ENCODE data around the gene ARHGAP31.
A peak's percentile ranks its signal among the peaks of the same experiment; 100 is the strongest.
"Not testable (repeated sequence)": the region's sequence is repeated elsewhere in the genome, so short reads cannot be mapped to it uniquely, and the experiment has no call there.

Gene ARHGAP31

GRCh38 chr3:119368298-119368697, 74.1 kb downstream of the ARHGAP31 start:
- DNase-seq (ENCODE audit: extremely low spot score, insufficient read length, low read depth) (no peak), FAIRE-seq (no peak)

- FAIRE-seq; DNase-seq (ENCODE audit: extremely low spot score, insufficient read length, low read depth): not testable (repeated sequence)
Measured at GRCh38 chr3:119371786-119372185, 77.6 kb downstream of the ARHGAP31 start.

GRCh38 chr3:119375106-119375505, 80.9 kb downstream of the ARHGAP31 start:
- DNase-seq (ENCODE audit: extremely low spot score, insufficient read length, low read depth) (no peak), FAIRE-seq (no peak)

- FAIRE-seq = no peak
Measured at GRCh38 chr3:119375510-119375909, 81.3 kb downstream of the ARHGAP31 start.

GRCh38 chr3:119376758-119377157, 82.6 kb downstream of the ARHGAP31 start:
- no peak for FAIRE-seq
- DNase-seq (ENCODE audit: extremely low spot score, insufficient read length, low read depth) = no peak

More at GRCh38 chr3:119375510-119375909, 81.3 kb downstream of the ARHGAP31 start:
- DNase-seq (ENCODE audit: extremely low spot score, insufficient read length, low read depth) = no peak

GRCh38 chr3:119378259-119378803, 84.1 kb downstream of the ARHGAP31 start:
- DNase-seq (ENCODE audit: extremely low spot score, insufficient read length, low read depth) (no peak), FAIRE-seq (no peak)

- DNase-seq (ENCODE audit: extremely low spot score, insufficient read length, low read depth) = no peak
- FAIRE-seq = no peak
Measured at GRCh38 chr3:119380697-119381096, 86.5 kb downstream of the ARHGAP31 start.

GRCh38 chr3:119382134-119382533, 88.0 kb downstream of the ARHGAP31 start:
- no peak for FAIRE-seq
- no peak for DNase-seq (ENCODE audit: extremely low spot score, insufficient read length, low read depth)

- no peak for FAIRE-seq
- no peak for DNase-seq (ENCODE audit: extremely low spot score, insufficient read length, low read depth)
Measured at GRCh38 chr3:119388577-119388976, 94.4 kb downstream of the ARHGAP31 start.

- DNase-seq (ENCODE audit: extremely low spot score, insufficient read length, low read depth) (no peak), FAIRE-seq (peak; percentile 80)
Measured at GRCh38 chr3:119395923-119396358, 101.8 kb downstream of the ARHGAP31 start.

GRCh38 chr3:119396870-119397269, 102.7 kb downstream of the ARHGAP31 start:
- no peak for FAIRE-seq
- no peak for DNase-seq (ENCODE audit: extremely low spot score, insufficient read length, low read depth)

- DNase-seq (ENCODE audit: extremely low spot score, insufficient read length, low read depth) = no peak
- no peak for FAIRE-seq
Measured at GRCh38 chr3:119400466-119400865, 106.3 kb downstream of the ARHGAP31 start.

- FAIRE-seq = peak; percentile 70
Measured at GRCh38 chr3:119401069-119401468, 106.9 kb downstream of the ARHGAP31 start.

GRCh38 chr3:119401503-119402440, 107.6 kb downstream of the ARHGAP31 start:
- no peak for DNase-seq (ENCODE audit: extremely low spot score, insufficient read length, low read depth)

More at GRCh38 chr3:119401069-119401468, 106.9 kb downstream of the ARHGAP31 start:
- DNase-seq (ENCODE audit: extremely low spot score, insufficient read length, low read depth) = no peak

GRCh38 chr3:119402791-119403190, 108.6 kb downstream of the ARHGAP31 start:
- FAIRE-seq = no peak
- DNase-seq (ENCODE audit: extremely low spot score, insufficient read length, low read depth) = no peak

More at GRCh38 chr3:119401503-119402440, 107.6 kb downstream of the ARHGAP31 start:
- FAIRE-seq = peak; percentile 81

GRCh38 chr3:119403201-119403600, 109.0 kb downstream of the ARHGAP31 start:
- FAIRE-seq (no peak), DNase-seq (ENCODE audit: extremely low spot score, insufficient read length, low read depth) (no peak)

- FAIRE-seq (no peak), DNase-seq (ENCODE audit: extremely low spot score, insufficient read length, low read depth) (no peak)
Measured at GRCh38 chr3:119405315-119405714, 111.1 kb downstream of the ARHGAP31 start.

GRCh38 chr3:119408243-119408950, 114.2 kb downstream of the ARHGAP31 start:
- no peak for DNase-seq (ENCODE audit: extremely low spot score, insufficient read length, low read depth)
- no peak for FAIRE-seq

GRCh38 chr3:119409844-119410243, 115.7 kb downstream of the ARHGAP31 start:
- no peak for FAIRE-seq
- no peak for DNase-seq (ENCODE audit: extremely low spot score, insufficient read length, low read depth)

GRCh38 chr3:119413603-119414280, 119.6 kb downstream of the ARHGAP31 start:
- DNase-seq (ENCODE audit: extremely low spot score, insufficient read length, low read depth) = no peak
- FAIRE-seq = no peak
